Neutrophil (primary cell): ENCODE data around the gene ALKBH3.

ENCODE experiments used
- H3K27ac ChIP-seq: fragments of 200-600 bp; sonication (generic); 2 replicates; pipeline ENCODE4 v1.5.1; 2016; ENCODE audit warnings: mild to moderate bottlenecking, moderate library complexity
- H3K27me3 ChIP-seq: fragments of 200-600 bp; sonication (generic); 2 replicates; pipeline ENCODE4 v1.6.0; 2016; ENCODE audit warnings: mild to moderate bottlenecking
- H3K36me3 ChIP-seq: fragments of 200-600 bp; sonication (generic); 2 replicates; pipeline ENCODE4 v1.5.1; 2017
- H3K4me1 ChIP-seq, 2 experiments: fragments of 200-600 bp in 1 of 2; sonication (generic) in 1 of 2; 1 replicate in 1 of 2; 2 replicates in 1 of 2; pipeline versions ENCODE4 v1.5.1 to v1.6.1; 2013 to 2016; ENCODE audit warnings: low read depth in 1 of 2, low read length in 1 of 2, mild to moderate bottlenecking in 1 of 2, moderate library complexity in 1 of 2; ENCODE audit not compliant: control insufficient read depth in 1 of 2, insufficient read depth in 1 of 2
- H3K4me3 ChIP-seq, 2 experiments: fragments of 200-600 bp in 1 of 2; sonication (generic) in 1 of 2; 1 replicate in 1 of 2; 2 replicates in 1 of 2; pipeline ENCODE4 v1.5.1; 2013 to 2016; ENCODE audit warnings: low read depth in 1 of 2, low read length in 1 of 2, mild to moderate bottlenecking in 1 of 2, moderate library complexity in 1 of 2
- H3K9me3 ChIP-seq: fragments of 200-600 bp; sonication (generic); 2 replicates; pipeline ENCODE4 v1.5.1; 2016
- CTCF ChIP-seq: fragments of 200-600 bp; sonication (generic); IDR thresholded peaks from 2 replicates; pipeline ENCODE4 v1.5.1; 2016; ENCODE audit warnings: antibody characterized with exemption

The ALKBH3 gene

GRCh38 chr11:43933226-43933607, 52.6 kb downstream of the ALKBH3 start:
- H3K36me3 ChIP-seq: no peaks in the 10 kb centered on the region
- peaks cover 61% of the 10 kb centered on the region for H3K27me3 ChIP-seq
- no peak for TF ChIP-seq CTCF
- H3K27ac ChIP-seq: no peak overlapping the region
- no peak overlapping the region for H3K4me3 ChIP-seq
- no peaks in the 10 kb centered on the region for H3K4me1 ChIP-seq
- no peaks in the 10 kb centered on the region for H3K9me3 ChIP-seq

GRCh38 chr11:43933608-43934551, 53.2 kb downstream of the ALKBH3 start:
- Histone ChIP-seq H3K36me3 (no peaks in the 10 kb centered on the region), H3K4me3 (no peak overlapping the region), H3K4me1 (no peaks in the 10 kb centered on the region), H3K9me3 (no peaks in the 10 kb centered on the region), H3K27me3 (peaks cover 67% of the 10 kb centered on the region), H3K27ac (no peak overlapping the region)
- TF ChIP-seq CTCF: no peak

GRCh38 chr11:43934601-43935423, 54.2 kb downstream of the ALKBH3 start:
- H3K27ac ChIP-seq: no peak overlapping the region
- peaks cover 77% of the 10 kb centered on the region for H3K27me3 ChIP-seq
- no peak overlapping the region for H3K4me3 ChIP-seq
- H3K4me1 ChIP-seq: no peaks in the 10 kb centered on the region
- no peak for TF ChIP-seq CTCF
- no peaks in the 10 kb centered on the region for H3K36me3 ChIP-seq
- no peaks in the 10 kb centered on the region for H3K9me3 ChIP-seq

- H3K27ac ChIP-seq: no peak overlapping the region
- no peaks in the 10 kb centered on the region for H3K36me3 ChIP-seq
- H3K9me3 ChIP-seq: no peaks in the 10 kb centered on the region
- no peak for TF ChIP-seq CTCF
- no peaks in the 10 kb centered on the region for H3K4me1 ChIP-seq
- peaks cover 84% of the 10 kb centered on the region for H3K27me3 ChIP-seq
- no peak overlapping the region for H3K4me3 ChIP-seq
Measured at GRCh38 chr11:43935424-43935979, 54.9 kb downstream of the ALKBH3 start.

- peaks cover 89% of the 10 kb centered on the region for H3K27me3 ChIP-seq
- no peak overlapping the region for H3K4me3 ChIP-seq
- H3K36me3 ChIP-seq: no peaks in the 10 kb centered on the region
- H3K4me1 ChIP-seq: no peaks in the 10 kb centered on the region
- TF ChIP-seq CTCF: no peak
- H3K9me3 ChIP-seq: no peaks in the 10 kb centered on the region
- no peak overlapping the region for H3K27ac ChIP-seq
Measured at GRCh38 chr11:43936076-43936475, 55.4 kb downstream of the ALKBH3 start.
